ENCODE measurements around the gene ITPRIPL2. TPM values are rescaled to one million over a fixed set of nuclear protein-coding genes. Genes with fewer than 3 reads are reported as not detected.
A peak's percentile ranks its signal among the peaks of the same experiment; 100 is the strongest.

ITPRIPL2 gene
- total RNA-seq, result 5.1 TPM

- DNase-seq, result no peak
These were observed at the start of gene ITPRIPL2 for GRCh38 chr16:19113577-19114358. ITPRIPL2 (plus strand) TSS chr16:19113964; CDS start chr16:19114462, 498 bp downstream.

DNA sequence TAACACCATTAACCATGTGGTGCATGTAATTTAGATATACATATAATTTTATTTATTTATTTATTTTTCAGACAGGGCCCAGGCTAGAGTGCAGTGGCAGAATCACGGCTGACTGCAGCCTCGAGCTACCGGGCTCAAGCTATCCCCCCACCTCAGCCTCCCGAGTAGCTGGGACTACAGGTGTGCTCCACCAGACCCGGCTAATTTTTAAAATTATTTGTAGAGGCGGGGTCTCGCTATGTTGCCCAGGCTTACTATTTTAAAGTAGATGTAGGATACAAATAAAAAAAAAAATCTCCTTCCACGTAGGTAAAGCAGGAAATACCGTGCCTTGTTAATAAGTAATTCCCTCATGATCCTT is 46.8 kb upstream of the ITPRIPL2 start:
- no peak for DNase-seq

GRCh38 chr16:19067349-19068236 is 46.2 kb upstream of the ITPRIPL2 start, which contains the start of gene COQ7:
COQ7 (plus strand) TSS chr16:19067614; CDS start chr16:19067665, 51 bp downstream.
- DNase-seq, result peak; percentile 94

DNA sequence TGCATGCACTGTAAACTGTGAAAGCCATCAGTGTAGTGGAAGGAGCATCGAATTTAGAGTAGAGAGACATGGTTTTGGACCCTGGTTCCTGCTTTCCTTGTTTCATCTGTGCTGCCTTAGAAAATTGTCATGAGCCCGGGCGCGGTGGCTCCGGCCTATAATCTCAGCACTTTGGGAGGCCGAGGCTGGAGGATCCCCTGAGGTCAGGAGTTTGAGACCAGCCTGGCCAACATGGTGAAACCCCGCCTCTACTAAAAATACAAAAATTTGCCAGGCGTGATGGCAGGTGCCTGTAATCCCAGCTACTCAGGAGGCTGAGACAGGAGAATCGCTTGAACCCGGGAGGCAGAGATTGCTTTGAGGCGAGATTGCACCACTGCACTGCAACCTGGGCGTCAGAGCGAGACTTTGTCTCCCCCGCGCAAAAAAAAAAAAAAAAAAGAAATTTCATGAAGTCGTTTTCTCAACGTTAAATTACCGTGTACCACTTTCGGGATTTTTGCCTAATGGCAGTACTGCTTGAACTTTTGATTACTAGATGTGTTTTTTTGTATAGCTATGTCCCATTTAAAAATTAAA is 45.4 kb upstream of the ITPRIPL2 start:
- no peak for DNase-seq

- DNase-seq, result no peak
These were observed 41.7 kb upstream of the ITPRIPL2 start for GRCh38 chr16:19071811-19072777.

DNA sequence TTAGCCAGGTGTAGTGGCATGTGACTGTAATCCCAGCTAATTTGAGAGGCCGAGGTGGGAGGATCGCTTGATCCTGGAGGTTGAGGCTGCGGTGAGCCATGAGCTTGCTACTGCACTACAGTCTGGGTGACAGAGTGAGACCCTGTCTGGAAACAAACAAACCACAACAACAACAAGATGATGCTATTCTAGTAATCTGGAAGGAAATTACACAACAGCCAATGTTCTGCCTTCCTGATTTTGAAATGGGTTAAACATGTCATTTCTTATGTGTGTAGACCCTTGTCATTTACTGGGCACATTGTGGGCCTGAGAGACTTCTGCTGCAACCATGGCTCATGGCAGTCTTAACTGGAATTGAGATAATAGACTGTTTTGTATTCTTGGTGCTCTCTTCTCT is 40.4 kb upstream of the ITPRIPL2 start:
- no peak for DNase-seq

- DNase-seq, result no peak
These were observed 39.9 kb upstream of the ITPRIPL2 start for GRCh38 chr16:19073863-19074262.

DNA sequence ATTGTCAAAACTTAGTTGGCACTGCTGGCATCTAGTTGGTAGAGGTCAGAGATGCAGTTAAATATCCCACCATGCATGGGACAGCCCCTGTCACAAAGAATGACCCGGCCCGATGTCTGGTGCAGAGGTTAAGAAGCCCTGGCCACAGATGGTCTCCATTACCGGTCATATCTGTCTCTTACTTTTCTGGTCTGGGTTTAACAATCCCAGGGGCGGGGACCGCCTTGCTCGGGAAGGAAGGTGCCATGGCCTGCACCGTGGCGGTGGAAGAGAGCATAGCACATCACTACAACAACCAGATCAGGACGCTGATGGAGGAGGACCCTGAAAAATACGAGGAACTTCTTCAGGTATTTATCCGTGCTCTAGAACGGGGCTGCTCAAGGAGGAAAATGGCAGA is 38.3 kb upstream of the ITPRIPL2 start:
- DNase-seq, result no peak

- no peak for DNase-seq
These were observed 35.9 kb upstream of the ITPRIPL2 start for GRCh38 chr16:19077879-19078278.

- no peak for DNase-seq
These were observed 30.1 kb upstream of the ITPRIPL2 start for GRCh38 chr16:19083670-19084069.

- DNase-seq, result no peak
These were observed 29.6 kb upstream of the ITPRIPL2 start for GRCh38 chr16:19084139-19084538.

DNA sequence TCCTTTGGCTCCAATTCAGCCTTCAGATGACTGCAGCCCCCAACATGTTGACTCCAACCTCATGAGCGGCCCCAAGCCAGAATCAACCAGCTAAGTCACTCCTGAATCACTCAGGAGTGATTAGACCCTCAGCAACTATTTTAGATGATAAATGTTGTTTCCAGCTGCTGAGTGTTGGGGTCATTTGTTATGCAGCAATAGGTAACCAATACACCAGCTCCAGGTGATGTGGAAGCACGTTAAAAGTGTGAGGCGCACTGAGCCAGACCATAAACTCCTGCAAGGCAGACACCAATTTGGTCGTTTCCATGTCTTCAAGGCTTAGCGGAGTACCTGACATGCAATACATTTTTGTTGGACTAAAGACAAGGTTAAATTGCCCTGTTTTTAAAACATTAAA is 28.9 kb upstream of the ITPRIPL2 start:
- no peak for DNase-seq

DNA sequence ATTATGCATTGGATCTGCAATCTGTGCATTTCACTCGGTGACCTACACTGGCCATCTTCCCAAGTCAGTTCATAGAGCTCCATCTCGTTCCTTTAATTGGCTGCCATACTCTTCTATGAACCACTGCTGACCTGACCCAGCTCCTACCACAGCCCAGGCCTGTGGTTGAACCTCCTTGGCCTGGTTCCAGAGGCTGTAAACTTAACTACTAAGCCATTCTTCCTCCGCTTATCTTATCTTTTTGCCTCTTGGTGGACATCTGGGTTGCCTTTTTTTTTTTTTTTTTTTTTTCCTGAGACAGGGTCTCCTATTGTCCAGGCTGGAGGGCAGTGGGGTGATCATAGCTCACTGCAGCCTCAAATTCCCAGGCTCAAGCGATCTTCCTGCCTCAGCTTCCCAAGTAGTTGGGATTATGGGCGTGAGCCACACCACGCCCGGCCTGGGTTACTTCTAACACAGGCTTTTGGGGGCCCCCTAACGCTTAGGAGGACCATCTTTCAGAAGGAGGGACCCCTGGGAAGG is 28.0 kb upstream of the ITPRIPL2 start:
- no peak for DNase-seq

- DNase-seq, result peak; percentile 64
These were observed 27.2 kb upstream of the ITPRIPL2 start for GRCh38 chr16:19086322-19087199.

- no peak for DNase-seq
These were observed 25.3 kb upstream of the ITPRIPL2 start for GRCh38 chr16:19088341-19088916.

DNA sequence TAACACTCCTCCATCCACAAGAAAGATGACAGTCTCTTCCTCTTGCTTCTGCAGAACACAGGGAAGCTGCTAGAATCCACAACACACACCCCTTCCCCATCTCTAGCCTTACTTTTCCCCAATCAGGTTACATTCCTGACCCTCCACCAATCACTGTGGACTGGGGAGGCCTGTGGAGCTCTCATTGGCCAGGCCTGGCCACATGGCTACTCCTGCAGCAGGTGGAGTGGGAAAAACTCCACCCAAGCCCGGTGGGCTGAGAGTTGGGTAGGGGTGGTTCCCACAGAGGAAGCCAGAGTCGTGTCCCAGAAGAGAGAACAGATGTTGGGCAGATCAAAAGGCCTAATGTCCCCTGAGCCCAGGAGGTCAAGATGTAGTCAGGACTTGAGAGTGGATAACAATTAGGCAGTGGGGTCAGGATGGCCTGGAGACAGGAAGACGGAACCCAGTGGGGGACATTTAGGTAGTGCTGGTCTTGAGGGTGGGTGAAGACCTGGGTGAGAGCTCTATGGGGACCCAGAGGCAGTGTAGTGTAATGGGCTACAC is 24.3 kb upstream of the ITPRIPL2 start:
- no peak for DNase-seq

DNA sequence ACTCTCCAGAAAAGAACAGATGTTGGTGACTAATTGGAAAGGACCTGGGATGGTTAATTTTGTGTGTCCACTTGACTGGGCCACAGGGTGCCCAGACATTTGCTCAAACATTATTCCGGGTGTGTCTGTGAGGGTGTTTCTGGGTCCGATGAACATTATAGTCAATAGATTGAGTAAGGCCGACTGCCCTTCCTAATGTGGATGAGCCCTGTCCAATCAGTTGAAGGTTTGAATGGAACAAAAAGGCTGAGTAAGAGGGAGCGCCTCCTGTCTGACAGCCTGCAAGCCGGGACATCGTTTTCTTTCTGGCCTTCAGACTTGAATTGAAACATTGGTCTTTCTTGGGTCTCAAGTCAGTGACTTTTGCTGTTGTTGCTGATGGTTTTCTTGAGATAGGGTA is 22.8 kb upstream of the ITPRIPL2 start:
- no peak for DNase-seq

DNA sequence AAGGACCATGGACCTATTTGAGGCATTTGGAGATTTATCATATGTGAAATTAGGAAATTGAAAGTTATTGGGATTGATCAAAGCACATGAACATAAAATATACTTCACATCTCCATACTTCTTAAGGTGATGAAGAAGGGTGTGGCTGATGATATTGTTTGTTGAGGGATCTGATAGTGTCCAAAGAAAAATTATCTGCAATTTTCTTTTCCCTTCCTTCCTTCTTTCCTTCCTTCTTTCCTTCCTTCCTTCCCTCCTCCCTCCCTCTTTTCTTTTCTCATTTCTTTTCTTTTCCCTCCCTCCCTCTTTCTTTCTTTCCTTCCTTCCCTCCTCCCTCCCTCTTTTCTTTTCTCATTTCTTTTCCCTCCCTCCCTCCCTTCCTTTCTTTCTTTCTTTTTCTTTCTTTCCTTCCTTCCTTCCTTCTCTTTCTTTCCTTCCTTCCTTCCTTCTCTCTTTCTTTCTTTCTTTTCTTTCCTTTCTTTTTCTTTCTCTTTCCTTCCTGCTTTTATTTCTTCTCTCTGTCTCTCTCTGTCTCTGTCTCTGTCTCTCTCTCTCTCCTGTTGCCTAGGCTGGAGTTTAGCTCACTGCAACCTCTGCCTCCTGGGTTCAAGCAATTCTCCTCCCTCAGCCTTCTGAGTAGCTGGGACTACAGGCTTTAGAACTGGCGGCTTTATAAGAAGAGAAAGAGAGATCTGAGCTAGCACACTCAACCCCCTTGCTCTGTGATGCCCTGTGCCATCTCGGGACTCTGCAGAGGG is 20.9 kb upstream of the ITPRIPL2 start:
- no peak for DNase-seq

Data from occipital lobe (tissue), 2 donors.